ENCODE data around the gene QPCT.
"Not testable (repeated sequence)": the region's sequence is repeated elsewhere in the genome, so short reads cannot be mapped to it uniquely, and the experiment has no call there.

QPCT gene

DNA sequence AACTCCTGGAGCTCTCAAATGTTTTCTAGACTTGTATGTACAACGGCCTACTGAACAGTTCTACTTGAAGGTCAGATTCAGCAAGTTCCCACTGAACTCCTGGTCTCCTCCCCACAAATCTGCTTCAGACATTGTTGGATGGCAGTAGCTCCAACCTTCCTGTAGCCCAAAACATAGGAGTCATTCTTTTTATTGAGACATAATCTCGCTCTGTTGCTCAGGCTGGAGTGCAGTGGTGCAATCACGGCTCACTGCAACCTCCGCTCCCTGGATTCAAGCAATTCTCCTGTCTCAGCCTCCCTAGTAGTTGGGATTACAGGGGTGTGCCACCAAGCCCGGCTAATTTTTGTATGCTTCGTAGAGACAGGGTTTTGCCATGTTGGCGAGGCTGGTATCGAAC, 47.3 kb downstream of the QPCT start:
- no peak for DNase-seq (ENCODE audit: low spot score)

DNA sequence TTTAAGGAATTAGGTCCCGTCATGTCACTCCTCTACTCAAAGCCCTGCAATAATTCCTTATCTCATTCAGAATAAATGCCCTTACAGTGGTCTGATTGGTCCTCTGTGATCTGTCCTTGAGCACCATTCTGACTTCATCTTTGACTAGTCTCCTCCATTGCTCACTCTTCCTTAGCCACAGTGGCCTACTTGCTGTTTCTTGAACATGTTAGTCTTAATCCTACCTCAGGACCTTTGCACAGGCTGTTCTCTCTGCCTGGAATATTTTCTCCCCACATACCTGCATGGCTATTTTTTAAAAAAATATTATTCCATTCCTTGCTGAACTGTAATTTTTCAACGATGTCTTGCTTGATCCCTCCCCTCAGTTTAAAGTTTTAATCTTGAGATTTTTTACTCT, 48.0 kb downstream of the QPCT start:
- no peak for DNase-seq (ENCODE audit: low spot score)

DNA sequence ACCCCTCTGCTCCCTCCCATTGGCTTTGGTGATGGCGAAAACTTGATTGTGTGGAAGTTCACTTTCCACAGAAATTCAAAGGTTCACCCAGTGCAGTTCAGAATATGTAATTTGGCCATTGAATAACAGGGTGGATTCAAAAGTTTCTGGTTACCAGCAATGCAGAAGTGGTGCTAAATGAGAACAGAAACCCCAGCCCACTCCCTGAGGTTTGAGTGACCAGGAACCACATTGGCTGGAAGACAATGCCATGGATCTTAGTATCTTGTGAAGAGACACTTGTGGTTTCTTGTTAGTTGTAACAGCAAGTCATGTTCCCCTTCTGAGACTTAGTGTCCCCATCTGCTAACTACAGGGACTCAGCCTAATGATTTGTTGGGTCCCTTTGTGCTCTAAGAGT, 49.8 kb downstream of the QPCT start:
- DNase-seq (ENCODE audit: low spot score) = no peak

DNA sequence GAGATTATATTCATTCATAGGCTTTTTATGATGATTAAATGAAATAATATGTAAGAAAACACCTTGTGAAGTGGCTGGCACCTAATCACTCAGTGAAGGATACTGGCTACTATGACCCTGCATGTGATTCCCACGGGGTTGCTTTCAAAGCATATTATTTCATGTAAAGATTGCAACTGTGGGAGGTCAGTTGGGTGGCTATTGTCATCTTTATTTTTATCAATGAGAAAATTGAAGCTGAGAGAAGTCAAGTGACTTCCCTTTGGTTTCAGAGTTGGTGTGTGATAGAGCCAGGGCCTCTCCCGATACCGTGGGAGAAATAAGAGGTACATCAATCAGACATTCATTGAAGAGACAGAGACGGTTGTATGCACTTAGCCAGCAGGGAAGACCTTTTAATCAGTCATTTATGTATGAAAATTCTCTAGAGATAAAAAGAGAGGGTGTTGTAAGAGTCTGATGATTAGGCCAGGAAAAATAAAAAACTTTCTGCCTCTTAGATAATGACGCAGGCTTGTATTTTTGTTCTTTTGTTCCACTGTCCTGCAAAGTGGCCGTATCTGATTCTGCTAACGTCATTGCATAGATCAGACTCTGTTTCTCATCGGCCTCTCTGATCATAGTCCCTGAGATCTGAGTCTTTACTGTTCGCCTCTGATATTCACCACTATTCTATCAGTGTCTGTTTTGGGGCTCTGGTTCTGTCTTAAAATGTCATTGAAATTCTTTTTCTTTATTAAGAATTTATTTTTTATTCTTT, 50.5 kb downstream of the QPCT start:
- DNase-seq (ENCODE audit: low spot score) = no peak

DNA sequence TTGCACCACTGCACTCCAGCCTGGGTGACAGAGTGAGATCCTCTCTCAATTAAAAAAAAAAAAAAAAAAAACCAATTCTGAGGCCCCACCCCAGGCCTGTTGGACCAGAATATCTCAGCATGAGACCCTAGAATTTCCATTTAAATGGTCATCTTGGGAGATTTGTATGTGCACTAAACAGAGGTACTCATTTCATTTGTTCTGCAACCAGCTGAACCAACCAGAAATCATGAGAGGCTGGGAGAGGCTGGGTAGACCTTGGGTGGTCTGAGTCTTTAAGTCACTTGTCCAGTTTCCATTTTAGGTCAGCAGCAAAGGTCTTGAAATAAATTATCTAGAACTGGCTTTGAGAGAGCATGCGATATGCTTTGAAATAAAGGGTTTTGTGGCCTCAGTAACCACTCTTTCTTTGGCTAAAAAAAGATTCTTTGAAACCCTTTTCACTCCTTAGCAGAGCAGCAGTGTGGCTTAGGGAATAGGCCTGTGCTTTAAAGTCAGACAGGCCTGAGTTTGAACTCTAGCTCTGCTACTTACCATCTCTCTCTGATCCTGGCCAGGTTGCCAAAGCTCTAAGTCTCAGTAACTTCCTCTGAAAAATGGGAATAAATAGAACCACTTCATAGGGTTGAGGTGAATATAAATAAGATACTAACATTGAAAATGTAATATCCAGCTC, 52.6 kb downstream of the QPCT start:
- no peak for DNase-seq (ENCODE audit: low spot score)

DNA sequence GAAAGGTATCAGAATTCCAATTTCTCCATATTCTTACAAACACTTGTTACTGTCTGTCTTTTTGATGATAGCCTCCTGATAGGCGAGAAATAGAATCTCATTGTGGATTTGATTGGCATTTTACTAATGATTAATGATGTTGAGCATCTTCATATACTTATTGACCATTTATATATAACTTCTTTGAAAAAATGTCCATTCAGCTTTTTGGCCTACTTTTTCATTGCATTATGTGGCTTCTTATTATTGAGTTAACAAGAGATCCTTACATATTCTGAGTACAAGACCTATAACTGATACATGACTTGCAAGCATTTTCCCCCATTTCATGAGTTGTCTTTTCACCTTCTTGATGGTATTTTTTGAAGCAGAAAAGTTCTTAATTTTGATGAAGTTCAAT, 54.6 kb downstream of the QPCT start:
- no peak for DNase-seq (ENCODE audit: low spot score)

DNA sequence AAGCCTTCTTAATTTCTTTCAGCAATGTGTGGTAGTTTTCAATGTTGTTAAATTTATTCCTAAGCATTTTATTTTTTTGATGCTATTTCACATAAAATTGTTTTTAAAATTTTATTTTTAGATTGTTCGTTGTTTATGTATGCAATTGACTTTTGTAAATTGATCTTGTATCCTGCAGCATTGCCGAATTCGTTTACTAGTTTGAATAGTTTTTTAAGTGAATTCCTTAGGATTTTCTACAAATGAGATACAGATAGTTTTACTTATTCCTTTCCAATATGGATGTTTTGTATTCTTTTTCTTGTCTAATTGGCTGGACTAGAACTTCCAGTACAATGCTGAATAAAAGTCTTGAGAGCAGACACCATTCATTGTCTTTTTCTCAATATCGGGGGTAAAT, 55.6 kb downstream of the QPCT start:
- no peak for DNase-seq (ENCODE audit: low spot score)

DNA sequence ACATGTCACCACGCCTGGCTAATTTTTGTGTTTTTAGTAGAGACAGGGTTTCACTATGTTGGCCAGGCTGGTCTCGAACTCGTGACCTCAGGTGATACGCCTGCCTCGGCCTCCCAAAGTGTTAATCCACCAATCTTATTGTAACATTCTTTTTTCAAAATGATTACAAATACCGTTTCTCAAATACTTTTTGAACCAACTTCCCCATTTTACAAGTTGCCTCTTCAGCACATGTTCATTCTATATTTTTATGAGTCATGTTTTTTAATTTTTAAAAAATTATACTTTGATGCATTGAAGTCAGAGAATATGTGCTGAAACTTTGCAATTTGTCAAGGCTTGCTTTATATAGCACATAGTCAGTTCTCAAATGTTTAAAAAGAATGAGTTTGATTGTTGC, 58.2 kb downstream of the QPCT start:
- DNase-seq (ENCODE audit: low spot score) = no peak

DNA sequence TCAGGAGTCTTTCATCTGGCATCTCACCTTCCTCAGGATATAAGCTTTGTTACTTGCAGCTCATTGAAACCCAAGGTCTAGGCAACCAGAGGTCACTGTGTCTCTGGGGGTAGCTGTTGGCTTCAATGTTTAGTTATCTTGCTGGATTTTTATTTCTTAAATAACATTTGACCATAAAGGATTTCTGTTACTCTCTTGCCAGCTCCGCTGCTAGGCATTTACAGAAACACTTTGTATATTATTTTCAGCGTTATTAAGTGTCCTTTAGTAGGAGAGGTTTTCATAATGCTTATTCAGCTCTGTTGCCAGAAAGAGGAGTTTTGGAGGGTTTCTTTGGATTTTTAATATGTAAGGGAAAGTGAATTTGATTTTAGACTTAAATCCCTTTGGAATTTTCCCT, 61.4 kb downstream of the QPCT start:
- DNase-seq (ENCODE audit: low spot score) = no peak

DNA sequence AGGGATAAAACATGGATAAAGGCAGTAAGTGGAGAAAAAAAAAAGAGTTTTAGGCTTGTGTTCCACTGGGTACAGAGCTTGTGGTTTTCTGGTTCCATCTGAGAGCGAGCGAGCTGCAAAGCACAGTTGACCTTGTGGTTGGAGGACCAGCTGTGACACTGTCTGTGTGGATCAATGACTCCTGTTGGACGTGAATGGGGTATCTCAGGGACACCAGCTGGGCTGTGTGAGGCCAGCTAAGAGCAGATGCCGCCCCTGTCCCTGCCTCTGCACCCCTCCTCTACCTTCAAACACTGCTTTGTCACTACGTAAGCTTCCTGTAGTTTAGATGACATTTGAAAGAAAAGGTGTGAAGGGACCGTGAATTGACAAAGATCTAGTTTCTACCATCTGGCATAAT, 67.8 kb downstream of the QPCT start:
- no peak for DNase-seq (ENCODE audit: low spot score)

DNA sequence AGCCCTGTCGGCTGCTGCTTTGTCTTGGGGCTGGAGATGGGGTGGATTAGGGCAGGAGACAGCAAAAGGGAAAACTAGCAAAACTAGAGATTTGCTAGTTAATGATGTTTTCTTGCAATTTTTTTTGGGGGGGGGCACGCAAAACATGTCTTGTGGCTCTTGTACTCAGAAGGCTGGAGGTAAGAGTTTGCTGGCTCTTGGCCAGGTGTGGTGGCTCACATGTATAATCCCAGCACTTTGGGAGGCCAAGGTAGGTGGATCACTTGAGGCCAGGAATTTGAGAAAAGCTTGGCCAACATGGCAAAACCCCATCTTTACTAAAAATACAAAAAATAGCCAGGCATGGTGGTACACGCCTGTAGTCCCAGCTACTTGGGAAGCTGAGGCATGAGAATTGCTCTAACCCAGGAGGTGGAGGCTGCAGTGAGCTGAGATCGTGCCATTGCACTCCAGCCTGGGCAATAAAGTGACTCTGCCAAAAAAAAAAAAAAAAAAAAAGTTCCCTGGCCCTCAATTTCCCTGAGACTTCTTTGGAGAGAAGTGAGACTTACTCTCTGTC, 69.6 kb downstream of the QPCT start:
- not testable (repeated sequence) for DNase-seq (ENCODE audit: low spot score)

DNA sequence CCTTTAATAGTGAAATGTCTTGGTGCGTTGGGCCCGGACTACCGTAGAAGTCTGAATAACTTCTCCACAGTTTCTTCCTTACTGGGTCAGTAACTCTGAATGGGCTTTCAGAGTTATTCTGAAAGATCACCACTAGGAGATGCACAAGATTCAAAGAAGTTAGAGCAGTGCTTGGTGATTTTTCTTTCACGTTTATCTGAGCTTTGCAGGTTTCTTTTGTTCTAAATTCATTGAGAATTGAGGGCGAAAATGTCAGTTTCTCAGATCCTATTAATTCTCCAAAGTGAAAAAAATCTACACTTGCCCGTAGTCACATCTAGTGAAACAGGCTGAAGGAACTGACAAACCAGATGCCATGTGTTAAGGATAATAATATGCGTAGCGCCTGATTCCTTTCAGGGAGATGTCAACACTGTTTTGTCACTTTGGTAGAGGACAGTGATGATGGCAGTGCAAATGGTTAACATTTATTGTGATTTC, 70.1 kb downstream of the QPCT start:
- no peak for DNase-seq (ENCODE audit: low spot score)

DNA sequence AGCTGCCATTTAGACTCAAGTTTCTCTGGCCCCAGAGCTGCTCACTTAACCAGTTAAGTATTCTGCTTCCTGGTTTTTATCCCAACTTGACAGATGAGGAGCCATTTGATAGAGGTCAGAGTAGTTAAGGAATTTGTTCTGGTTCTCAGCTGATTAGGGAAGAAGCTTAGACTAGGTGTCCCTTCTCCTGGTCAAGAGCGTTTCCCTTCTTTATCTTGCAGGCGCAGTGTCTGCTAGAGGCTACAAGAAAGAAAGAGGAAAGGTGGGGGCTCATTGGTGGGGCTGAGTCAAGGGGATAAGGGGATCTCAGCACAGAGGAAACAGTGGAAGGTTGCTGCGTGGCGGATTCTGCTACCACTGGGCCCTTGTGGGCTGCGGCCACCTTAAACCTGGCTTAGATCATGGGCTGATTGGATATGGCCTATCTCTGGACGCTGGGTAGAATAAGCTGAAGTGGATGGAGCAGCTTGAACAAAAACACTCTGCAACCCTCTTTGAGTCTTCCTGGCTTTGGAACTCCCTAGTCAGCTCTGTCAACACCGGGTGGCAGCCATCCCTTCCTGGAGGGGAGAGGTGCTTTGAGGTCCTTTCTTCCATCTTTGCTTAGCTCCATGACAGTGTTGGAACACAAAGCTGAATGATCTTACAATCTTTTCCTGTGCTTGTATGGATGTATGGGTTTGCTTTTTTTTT, 70.8 kb downstream of the QPCT start:
- no peak for DNase-seq (ENCODE audit: low spot score)

DNA sequence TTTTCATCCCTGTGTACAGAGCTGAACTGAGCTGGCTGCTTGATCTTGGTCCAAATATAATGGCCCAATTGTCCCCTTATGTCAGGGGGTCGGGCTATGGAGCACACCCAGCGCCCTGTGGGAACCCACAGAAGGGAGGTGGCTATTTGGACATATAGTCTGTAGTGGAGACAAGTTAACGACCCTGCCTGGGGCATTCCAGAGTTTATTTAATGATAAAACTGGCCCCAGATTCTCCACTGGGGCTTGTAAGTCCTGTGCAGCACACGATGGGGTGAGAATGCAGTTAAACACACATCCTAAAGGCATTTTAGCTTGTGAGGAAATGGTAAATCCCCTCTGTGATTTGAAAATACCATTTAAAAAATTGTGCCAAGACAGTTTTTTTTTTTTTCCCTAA, 72.9 kb downstream of the QPCT start:
- no peak for DNase-seq (ENCODE audit: low spot score)

DNA sequence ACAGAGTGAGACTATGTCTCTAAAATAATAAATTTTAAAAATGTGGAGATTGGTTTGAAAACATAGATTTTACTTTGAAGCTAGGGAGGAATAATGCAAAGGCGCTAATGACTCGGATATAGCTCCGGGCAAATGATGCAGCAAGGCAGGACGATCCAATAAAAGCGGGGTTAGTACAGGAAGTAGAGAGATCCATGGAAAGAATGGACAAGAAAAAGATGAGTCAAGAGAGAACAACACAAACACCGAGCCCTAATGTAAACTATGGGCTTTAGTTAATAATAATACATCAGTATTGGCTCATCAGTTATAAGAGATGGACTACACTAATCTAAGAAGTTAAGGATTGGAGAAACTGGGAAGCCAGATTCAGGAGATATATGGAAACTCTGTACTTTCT, 74.5 kb downstream of the QPCT start:
- DNase-seq (ENCODE audit: low spot score) = no peak

DNA sequence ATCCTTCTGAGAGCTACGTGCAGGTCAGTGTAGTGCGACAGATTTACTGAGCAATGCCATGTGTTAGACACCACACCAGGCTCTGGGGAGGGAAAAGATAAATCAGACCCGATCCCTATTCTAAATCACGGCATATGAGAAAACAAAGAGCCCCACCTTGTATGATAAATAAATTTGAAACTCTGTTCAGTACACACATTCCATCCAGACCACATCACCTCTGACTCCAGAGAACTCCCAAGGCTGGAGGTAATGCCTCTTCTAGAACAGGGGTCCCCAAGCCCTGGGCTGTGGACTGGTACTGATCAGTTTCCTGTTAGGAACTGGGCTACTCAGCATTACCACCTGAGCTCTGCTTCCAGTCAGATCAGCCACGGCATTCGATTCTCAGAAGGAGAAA, 77.3 kb downstream of the QPCT start:
- no peak for DNase-seq (ENCODE audit: low spot score)

DNA sequence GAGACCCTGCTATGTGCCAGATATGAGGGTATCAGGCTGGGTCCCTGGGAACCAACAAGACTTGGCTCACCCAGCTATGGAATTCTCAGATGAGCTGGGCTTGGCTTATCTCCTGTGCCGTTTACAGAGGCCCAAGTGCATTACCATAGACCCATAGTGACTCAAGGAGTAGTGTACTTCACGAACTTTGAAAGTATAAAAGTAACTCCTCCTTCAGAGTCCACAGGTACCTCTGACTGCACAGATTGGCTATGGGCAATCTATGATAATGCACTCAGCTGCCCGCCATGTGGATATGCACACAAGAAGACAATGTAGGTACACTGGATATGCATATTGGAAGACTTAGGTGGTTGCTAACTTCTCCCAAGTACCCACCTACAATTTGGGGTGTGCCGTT, 78.4 kb downstream of the QPCT start:
- DNase-seq (ENCODE audit: low spot score) = no peak

Data from hematopoietic multipotent progenitor cell treated with erythropoietin and hydrocortisone succinate and interleukin-3 and kit ligand, for 17 days (in vitro differentiated cells).